ENCODE results near the gene DRG2.

DRG2 gene

GRCh38 chr17:18079543-18079942, 8.2 kb upstream of the DRG2 start:
- DNase-seq, result no peak

GRCh38 chr17:18084256-18084655, 3.5 kb upstream of the DRG2 start:
- DNase-seq, result no peak

- no peak for DNase-seq
These were observed 1.9 kb downstream of the DRG2 start for GRCh38 chr17:18089613-18090012.

- DNase-seq, result no peak
These were observed 6.1 kb downstream of the DRG2 start for GRCh38 chr17:18093616-18094408.

GRCh38 chr17:18094409-18094807, 6.7 kb downstream of the DRG2 start:
- no peak for DNase-seq

GRCh38 chr17:18099516-18099915, 11.8 kb downstream of the DRG2 start:
- DNase-seq, result no peak

- DNase-seq, result no peak
These were observed 12.9 kb downstream of the DRG2 start for GRCh38 chr17:18100616-18101015.

- DNase-seq, result no peak
These were observed 14.1 kb downstream of the DRG2 start for GRCh38 chr17:18101828-18102227.

GRCh38 chr17:18102640-18103039, 14.9 kb downstream of the DRG2 start:
- no peak for DNase-seq

- DNase-seq, result no peak
These were observed 17.3 kb downstream of the DRG2 start for GRCh38 chr17:18105027-18105426.

GRCh38 chr17:18105595-18105994, 17.8 kb downstream of the DRG2 start:
- DNase-seq, result no peak

- DNase-seq, result no peak
These were observed 18.5 kb downstream of the DRG2 start for GRCh38 chr17:18106211-18106610.

GRCh38 chr17:18107061-18107790, 19.5 kb downstream of the DRG2 start:
- DNase-seq, result no peak

GRCh38 chr17:18107971-18108370, 20.2 kb downstream of the DRG2 start:
- no peak for DNase-seq

GRCh38 chr17:18108401-18109312, 20.9 kb downstream of the DRG2 start, which contains the start of gene MYO15A:
Gene MYO15A (plus strand): TSS chr17:18108756. CDS start chr17:18118801, 10,045 bp downstream.
- DNase-seq, result no peak

GRCh38 chr17:18109935-18110485, 22.3 kb downstream of the DRG2 start:
- no peak for DNase-seq

GRCh38 chr17:18110636-18111145, 22.9 kb downstream of the DRG2 start:
- no peak for DNase-seq

- no peak for DNase-seq
These were observed 23.7 kb downstream of the DRG2 start for GRCh38 chr17:18111330-18111971.

GRCh38 chr17:18115517-18115916, 27.8 kb downstream of the DRG2 start:
- no peak for DNase-seq

- DNase-seq, result no peak
These were observed 28.3 kb downstream of the DRG2 start for GRCh38 chr17:18116078-18116477.

- DNase-seq, result no peak
These were observed 29.8 kb downstream of the DRG2 start for GRCh38 chr17:18117533-18117932.

Data from NCI-H1048 (cell line).